H54 (cell line): Measurements from ENCODE around the gene PFKM.
A peak's percentile ranks its signal among the peaks of the same experiment; 100 is the strongest.
"Not testable (repeated sequence)": the region's sequence is repeated elsewhere in the genome, so short reads cannot be mapped to it uniquely, and the experiment has no call there.

ENCODE experiments used
- DNase-seq: peaks from one replicate; pipeline ENCODE4 v3.0.0; 2011; ENCODE audit warnings: low spot score, mixed read lengths; ENCODE audit not compliant: insufficient read length
- FAIRE-seq: peaks from 3 replicates; lab custom pipeline; 2011; peaks lifted over from hg19 to GRCh38; lab: Jason Lieb, UNC
- POLR2A ChIP-seq: IDR thresholded peaks from 2 replicates; pipeline ENCODE4 v1.6.1; 2011; ENCODE audit warnings: low read depth, mild to moderate bottlenecking, low read length

The PFKM gene

GRCh38 chr12:48125985-48126384 is 6.8 kb downstream of the PFKM start:
- FAIRE-seq (no peak), DNase-seq (no peak)
- no peak for TF ChIP-seq POLR2A

- no peak for TF ChIP-seq POLR2A
- no peak for FAIRE-seq
- no peak for DNase-seq
Observed at GRCh38 chr12:48126953-48127630, 7.9 kb downstream of the PFKM start.

GRCh38 chr12:48128800-48129199 is 9.6 kb downstream of the PFKM start:
- TF ChIP-seq POLR2A = no peak
- FAIRE-seq = no peak
- no peak for DNase-seq

GRCh38 chr12:48129376-48129775 is 10.2 kb downstream of the PFKM start:
- TF ChIP-seq POLR2A = no peak
- DNase-seq = no peak
- FAIRE-seq = no peak

- no peak for TF ChIP-seq POLR2A
- FAIRE-seq (no peak), DNase-seq (no peak)
Observed at GRCh38 chr12:48131517-48131916, 12.4 kb downstream of the PFKM start.

- FAIRE-seq = no peak
- no peak for TF ChIP-seq POLR2A
- no peak for DNase-seq
Observed at GRCh38 chr12:48132826-48133225, 13.7 kb downstream of the PFKM start.

- FAIRE-seq = no peak
- no peak for TF ChIP-seq POLR2A
- no peak for DNase-seq
Observed at GRCh38 chr12:48135027-48135426, 15.9 kb downstream of the PFKM start.

GRCh38 chr12:48142818-48143674 is 23.9 kb downstream of the PFKM start:
- no peak for TF ChIP-seq POLR2A
- FAIRE-seq (no peak), DNase-seq (no peak)

- no peak for FAIRE-seq
- no peak for DNase-seq
- no peak for TF ChIP-seq POLR2A
Observed at GRCh38 chr12:48143898-48144297, 24.7 kb downstream of the PFKM start.

- no peak for TF ChIP-seq POLR2A
- FAIRE-seq (no peak), DNase-seq (no peak)
Observed at GRCh38 chr12:48145981-48146380, 26.8 kb downstream of the PFKM start.

- FAIRE-seq (peak; percentile 36), DNase-seq (no peak)
- TF ChIP-seq POLR2A = no peak
Observed at GRCh38 chr12:48151103-48151771, 32.1 kb downstream of the PFKM start.

GRCh38 chr12:48155786-48156185 is 36.6 kb downstream of the PFKM start:
- not testable (repeated sequence) for FAIRE-seq, DNase-seq

GRCh38 chr12:48156652-48157017 is 37.5 kb downstream of the PFKM start:
- FAIRE-seq (no peak), DNase-seq (no peak)
- no peak for TF ChIP-seq POLR2A

GRCh38 chr12:48157018-48157888 is 38.1 kb downstream of the PFKM start, which contains the start of gene ASB8:
Gene ASB8 (minus strand): TSS chr12:48157515. CDS start chr12:48153496, 4,019 bp downstream.
- FAIRE-seq (peak; percentile 77), DNase-seq (peak; percentile 91)
- no peak for TF ChIP-seq POLR2A
